Left kidney (tissue), 8 donors: Measurements from ENCODE around the gene MUC21. TPM values are rescaled to one million over a fixed set of nuclear protein-coding genes. Genes with fewer than 3 reads are reported as not detected.

Source experiments
- DNase-seq: peaks from one replicate; pipeline ENCODE4 v3.0.0-alpha.2; 2013
- long read RNA-seq, 8 donors: transcript quantifications; one replicate each; lab custom pipeline, GENCODE V29; 2026
- polyA plus RNA-seq: library from polyadenylated mRNA; unstranded; fragments of 120-200 nt; gene quantifications from one replicate; pipeline ENCODE4 v1.2.1, GENCODE V29; 2013; ENCODE audit not compliant: insufficient read length

MUC21 gene
- not detected for polyA plus RNA-seq
- long read RNA-seq, donor 1, result 0 reads
- long read RNA-seq, donor 2, result 0 reads
- long read RNA-seq, donor 3, result 0 reads
- long read RNA-seq, donor 4, result 0 reads
- long read RNA-seq, donor 5, result 0 reads
- long read RNA-seq, donor 6, result 0 reads
- long read RNA-seq, donor 7, result 0 reads
- long read RNA-seq, donor 8, result 0 reads

GRCh38 chr6:30983439-30983838, at the start of gene MUC21:
MUC21 (plus strand) TSS chr6:30983718; CDS start chr6:30983959, 241 bp downstream.
- DNase-seq, result no peak

GRCh38 chr6:30935018-30935417, 48.5 kb upstream of the MUC21 start:
- no peak for DNase-seq

DNA sequence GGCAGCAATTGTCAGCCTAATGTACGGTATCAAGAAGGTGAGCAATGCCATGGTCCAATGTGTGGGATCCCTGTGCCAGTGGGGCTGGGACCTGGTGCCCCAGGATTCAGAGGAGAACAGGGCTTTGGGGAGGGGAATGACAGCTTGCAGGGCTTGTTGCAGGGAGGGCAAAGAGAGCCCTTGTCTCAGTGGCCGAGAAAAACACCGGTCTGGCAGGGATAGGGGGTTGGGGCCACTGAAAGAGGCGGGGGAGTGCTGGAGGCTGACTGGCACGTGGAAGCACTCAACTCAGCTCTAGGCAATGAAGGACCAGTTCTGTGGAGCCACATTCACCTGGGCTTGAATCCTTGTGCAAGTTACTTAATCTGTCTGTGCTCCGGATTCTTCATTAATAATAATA, 46.3 kb upstream of the MUC21 start:
- no peak for DNase-seq

DNA sequence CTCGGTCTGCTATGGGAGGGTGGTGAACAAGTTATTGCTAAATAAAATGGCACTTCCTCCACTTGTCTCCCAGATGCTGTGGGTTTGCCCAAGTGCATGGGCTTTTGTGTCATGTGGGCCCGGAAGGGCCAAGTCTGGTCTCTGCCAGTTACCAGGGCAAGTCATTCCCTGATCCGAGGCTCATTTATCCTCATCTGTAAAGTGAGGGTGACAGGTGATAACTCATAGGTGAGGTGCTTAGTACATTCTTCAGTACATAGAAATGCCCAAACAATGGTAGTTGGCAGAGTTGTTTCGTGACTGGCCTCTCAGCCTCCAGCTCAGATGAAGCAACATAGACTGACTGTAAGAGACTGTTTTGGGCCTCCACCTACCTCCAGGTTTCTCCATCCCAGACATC, 44.8 kb upstream of the MUC21 start:
- DNase-seq, result no peak

GRCh38 chr6:30939473-30939872, 44.0 kb upstream of the MUC21 start:
- no peak for DNase-seq

DNA sequence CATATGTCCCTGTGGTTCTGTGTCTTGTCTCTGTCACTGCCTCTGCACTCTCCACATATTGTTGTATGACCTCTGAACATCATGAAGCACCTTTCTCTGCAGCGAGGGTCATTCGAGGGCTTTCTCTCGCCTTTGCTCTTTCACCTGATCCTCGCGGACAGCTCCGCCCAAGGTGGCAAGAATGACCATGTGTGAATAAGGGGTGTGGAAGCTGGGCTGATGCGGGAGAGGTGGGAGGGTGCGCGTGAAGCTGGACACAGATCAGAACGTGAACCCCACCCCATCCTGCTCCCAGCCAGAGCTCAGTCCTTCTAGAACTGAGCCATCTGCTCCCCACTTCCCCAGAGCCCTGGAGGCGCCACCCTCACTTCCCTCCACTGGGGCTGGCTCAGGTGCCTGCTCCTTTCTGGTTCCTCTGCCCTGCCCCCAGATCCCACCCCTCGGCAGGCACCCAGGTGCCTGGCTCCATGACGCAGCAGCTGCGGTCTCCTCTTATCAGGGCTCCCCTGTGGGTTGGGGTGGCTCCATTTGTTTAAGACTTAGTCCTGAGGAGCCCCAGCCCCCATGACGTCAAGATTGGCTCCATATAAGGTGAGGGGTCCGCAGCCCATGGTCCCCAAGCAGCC, 43.0 kb upstream of the MUC21 start, which contains the start of gene MUCL3:
Gene MUCL3 (plus strand): TSS at position 613 of the 626 bp plus-strand sequence. CDS start 27 bp downstream, outside the sequence.
- DNase-seq, result no peak

GRCh38 chr6:30942338-30943060, 41.0 kb upstream of the MUC21 start:
- peak; percentile 81 for DNase-seq

GRCh38 chr6:30944051-30944450, 39.5 kb upstream of the MUC21 start:
- no peak for DNase-seq

GRCh38 chr6:30945281-30945680, 38.2 kb upstream of the MUC21 start:
- no peak for DNase-seq

DNA sequence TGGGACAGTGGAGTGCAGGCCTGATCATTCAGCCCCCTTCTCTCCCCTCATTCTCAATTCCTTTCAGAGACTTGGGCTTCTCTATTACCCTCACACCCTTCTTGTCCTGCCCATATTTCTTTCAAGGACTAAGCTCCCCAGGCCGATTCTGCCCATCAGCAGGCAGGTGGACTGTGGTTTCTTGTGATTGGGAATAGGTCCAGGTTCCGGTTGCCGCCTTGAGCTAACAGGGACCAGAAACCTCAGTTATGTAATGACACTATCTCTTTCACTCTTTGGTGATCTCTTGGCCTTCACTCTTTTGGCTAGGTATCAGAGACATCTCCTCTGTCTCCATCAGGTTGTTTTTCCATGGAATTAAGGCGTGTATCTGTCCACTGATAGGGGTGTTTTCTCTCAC, 36.3 kb upstream of the MUC21 start:
- no peak for DNase-seq

DNA sequence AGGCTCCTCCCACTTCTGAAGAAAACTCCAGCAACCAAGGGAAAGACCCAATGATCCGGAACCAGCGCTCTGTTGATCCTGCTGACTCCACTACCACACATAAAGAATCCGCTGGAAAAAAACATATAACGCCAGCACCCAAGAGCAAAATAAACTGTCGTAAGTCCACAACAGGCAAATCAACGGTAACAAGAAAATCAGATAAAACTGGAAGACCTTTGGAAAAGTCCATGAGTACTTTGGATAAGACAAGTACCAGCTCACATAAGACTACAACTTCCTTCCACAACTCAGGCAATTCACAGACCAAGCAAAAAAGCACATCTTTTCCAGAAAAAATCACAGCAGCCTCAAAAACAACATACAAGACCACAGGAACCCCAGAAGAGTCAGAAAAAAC, 34.7 kb upstream of the MUC21 start:
- DNase-seq, result no peak

GRCh38 chr6:30951907-30952469, 31.5 kb upstream of the MUC21 start:
- no peak for DNase-seq

DNA sequence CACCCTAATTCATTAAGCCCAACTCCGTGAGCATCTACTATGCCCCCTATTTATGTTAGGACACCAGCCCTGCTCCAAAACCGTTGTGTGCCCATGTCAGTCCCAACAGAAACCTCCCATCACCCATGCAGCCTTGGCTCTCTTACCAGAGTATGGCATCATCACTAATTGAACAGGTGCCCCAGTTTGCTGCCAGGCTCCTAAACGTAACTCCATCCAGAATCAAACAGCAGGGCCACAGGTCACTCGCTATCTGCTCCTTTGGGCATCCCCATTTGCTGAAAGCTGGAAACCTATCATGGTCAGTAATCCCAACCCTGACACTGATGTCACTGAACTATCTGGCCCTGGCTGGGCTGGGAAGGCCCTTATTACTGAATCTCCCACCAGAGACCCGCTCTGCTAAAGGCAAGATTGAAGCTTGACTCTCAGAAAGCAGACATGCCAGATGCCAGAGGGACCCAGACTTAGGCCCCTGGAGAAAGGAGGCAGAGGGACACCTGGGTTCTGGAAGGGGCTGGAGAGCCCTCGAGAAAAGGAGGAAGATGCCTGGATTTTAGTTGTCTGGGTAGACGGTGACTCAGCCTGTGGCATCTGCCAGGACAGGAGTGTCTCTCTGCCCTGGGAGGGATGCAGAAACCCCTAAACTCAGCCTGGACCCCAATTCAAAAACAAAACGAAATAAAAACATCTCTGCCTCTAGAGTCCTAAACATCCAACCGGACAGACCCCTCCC, 28.7 kb upstream of the MUC21 start:
- no peak for DNase-seq

DNA sequence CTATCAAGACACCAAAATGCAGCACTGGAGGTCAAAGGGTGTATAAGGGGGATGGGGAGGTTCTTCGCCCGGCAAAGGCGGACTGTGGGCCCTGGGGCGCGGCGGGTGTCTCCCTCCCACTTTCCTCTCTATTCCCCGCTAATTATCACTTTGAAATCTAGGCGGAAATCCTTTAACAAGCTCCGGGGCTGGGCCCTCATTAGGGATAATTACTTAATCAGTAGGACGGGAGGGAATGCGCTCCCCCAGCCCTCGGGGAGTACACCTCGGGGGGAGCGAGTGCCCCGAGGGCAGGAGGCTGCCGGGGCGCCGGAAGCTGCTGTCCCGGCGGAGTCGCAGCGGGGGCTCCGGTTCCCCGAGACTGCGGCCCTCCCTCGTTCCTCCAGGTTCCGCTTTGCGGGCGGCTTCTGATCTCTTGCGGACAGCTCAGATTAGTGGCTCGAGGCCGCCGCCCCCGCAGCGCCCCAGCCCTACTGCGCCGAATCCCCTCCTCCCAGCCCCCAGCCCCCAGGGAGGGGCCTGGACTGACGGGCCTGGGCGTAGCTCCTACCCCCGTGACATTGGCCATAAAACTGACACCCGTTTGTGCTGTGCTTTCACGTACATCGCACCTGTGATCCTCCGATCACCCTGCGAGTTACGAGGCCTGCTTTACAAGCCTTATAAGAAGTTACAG, 28.0 kb upstream of the MUC21 start:
- peak; percentile 62 for DNase-seq

DNA sequence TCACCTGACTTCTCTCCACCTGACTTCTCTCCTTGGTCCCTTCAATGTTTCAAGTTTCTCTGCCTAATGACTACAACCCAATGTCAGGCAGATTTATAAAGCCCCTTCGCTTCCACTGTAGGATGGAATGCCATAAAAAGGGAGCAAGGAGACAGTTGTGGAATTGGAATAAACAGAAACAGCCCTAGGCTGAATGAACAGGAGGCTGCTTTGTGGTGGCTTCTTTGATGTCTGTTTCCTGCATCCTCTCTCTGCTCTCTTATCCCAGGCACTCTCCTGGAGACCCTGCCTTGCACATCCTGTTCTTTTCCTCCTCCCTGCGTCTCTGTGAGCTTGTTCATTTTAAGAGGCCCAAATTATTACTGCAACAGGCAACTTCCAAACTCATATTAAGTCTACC, 25.8 kb upstream of the MUC21 start:
- DNase-seq, result no peak

GRCh38 chr6:30960907-30961673, 22.4 kb upstream of the MUC21 start:
- no peak for DNase-seq

GRCh38 chr6:30962716-30963115, 20.8 kb upstream of the MUC21 start:
- no peak for DNase-seq

GRCh38 chr6:30963641-30964040, 19.9 kb upstream of the MUC21 start:
- DNase-seq, result no peak

- DNase-seq, result no peak
These were observed 19.4 kb upstream of the MUC21 start for GRCh38 chr6:30964075-30964474.

GRCh38 chr6:30965140-30965601, 18.3 kb upstream of the MUC21 start:
- DNase-seq, result no peak

- no peak for DNase-seq
These were observed 17.4 kb upstream of the MUC21 start for GRCh38 chr6:30966154-30966553.
